ENCODE measurements around the gene LRRC8D. TPM values are rescaled to one million over a fixed set of nuclear protein-coding genes. Genes with fewer than 3 reads are reported as not detected.

LRRC8D gene
- total RNA-seq, 1 experiment from 2014 or later: 43.3 TPM

DNA sequence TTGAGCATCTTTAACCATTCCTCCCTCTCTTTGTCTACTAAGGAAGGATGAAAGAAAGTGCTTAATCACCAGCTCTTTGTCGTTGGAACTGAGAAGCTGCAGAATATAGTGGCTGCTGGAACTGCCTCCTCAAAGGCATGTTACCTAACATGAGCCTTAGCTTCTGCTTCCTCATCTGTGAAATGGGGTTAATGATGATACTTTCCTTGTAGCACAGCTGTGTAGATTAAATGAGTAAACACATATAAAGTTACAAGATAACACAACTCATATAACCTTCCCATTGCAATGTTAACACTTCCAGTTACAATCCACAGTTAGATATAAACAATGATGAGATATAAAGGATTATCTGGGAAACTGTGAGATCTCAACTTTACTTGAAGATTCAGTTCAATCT is 125.7 kb downstream of the LRRC8D start:
- H3K4me1 ChIP-seq (ENCODE audit: control insufficient read depth, insufficient read depth, low read length): no peaks in the 10 kb centered on the region
- no peaks in the 10 kb centered on the region for H3K27me3 ChIP-seq (ENCODE audit: control insufficient read depth, insufficient read depth, low read length)
- no peaks in the 10 kb centered on the region for H3K36me3 ChIP-seq (ENCODE audit: control insufficient read depth, insufficient read depth, low read length)
- no peak overlapping the region for H3K27ac ChIP-seq (ENCODE audit: low read length)
- intact Hi-C loops (cut with micrococcal nuclease; ENCODE audit: unreplicated experiment): no loop called here
- no TSS peak for BruUV-seq (replicated peaks)
- in situ Hi-C loops (cut with HindIII; ENCODE audit: low pct_unique_long_range_greater_than_20kb, low sequenced_read_pairs): no loop called here
- ATAC-seq: no peak
- TF ChIP-seq SIN3A (IDR thresholded peaks at IDR 0.05; ENCODE audit: borderline replicate concordance, insufficient read depth, low read depth, low read length) (no peak), POLR2AphosphoS5 (IDR thresholded peaks at IDR 0.05; ENCODE audit: low read depth, low read length) (no peak), CTCF (IDR thresholded peaks at IDR 0.05) (no peak), TCF7L2 (IDR thresholded peaks at IDR 0.05; ENCODE audit: low read depth, low read length) (no peak)
- TF ChIP-seq, protein P1, sequence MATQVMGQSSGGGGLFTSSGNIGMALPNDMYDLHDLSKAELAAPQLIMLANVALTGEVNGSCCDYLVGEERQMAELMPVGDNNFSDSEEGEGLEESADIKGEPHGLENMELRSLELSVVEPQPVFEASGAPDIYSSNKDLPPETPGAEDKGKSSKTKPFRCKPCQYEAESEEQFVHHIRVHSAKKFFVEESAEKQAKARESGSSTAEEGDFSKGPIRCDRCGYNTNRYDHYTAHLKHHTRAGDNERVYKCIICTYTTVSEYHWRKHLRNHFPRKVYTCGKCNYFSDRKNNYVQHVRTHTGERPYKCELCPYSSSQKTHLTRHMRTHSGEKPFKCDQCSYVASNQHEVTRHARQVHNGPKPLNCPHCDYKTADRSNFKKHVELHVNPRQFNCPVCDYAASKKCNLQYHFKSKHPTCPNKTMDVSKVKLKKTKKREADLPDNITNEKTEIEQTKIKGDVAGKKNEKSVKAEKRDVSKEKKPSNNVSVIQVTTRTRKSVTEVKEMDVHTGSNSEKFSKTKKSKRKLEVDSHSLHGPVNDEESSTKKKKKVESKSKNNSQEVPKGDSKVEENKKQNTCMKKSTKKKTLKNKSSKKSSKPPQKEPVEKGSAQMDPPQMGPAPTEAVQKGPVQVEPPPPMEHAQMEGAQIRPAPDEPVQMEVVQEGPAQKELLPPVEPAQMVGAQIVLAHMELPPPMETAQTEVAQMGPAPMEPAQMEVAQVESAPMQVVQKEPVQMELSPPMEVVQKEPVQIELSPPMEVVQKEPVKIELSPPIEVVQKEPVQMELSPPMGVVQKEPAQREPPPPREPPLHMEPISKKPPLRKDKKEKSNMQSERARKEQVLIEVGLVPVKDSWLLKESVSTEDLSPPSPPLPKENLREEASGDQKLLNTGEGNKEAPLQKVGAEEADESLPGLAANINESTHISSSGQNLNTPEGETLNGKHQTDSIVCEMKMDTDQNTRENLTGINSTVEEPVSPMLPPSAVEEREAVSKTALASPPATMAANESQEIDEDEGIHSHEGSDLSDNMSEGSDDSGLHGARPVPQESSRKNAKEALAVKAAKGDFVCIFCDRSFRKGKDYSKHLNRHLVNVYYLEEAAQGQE (IDR thresholded peaks at IDR 0.05; ENCODE audit: insufficient read depth in 1 of 2, low read depth in 2 of 2, low read length in 1 of 2): no peak
- H3K9me3 ChIP-seq (ENCODE audit: control insufficient read depth, insufficient read depth, low read depth, low read length): no peaks in the 10 kb centered on the region
- DNase-seq (ENCODE audit: low read depth, low spot score): no peak
- no peak overlapping the region for H3K4me3 ChIP-seq (ENCODE audit: low read depth in 2 of 2, low read length in 2 of 2)
- POLR2A ChIA-PET: interaction anchor here (0.6 kb wide), 1 partner anchor 26 kb away, joined by 16 read pairs; no protein-coding TSS in a partner anchor
- CTCF ChIA-PET: no interaction called here

DNA sequence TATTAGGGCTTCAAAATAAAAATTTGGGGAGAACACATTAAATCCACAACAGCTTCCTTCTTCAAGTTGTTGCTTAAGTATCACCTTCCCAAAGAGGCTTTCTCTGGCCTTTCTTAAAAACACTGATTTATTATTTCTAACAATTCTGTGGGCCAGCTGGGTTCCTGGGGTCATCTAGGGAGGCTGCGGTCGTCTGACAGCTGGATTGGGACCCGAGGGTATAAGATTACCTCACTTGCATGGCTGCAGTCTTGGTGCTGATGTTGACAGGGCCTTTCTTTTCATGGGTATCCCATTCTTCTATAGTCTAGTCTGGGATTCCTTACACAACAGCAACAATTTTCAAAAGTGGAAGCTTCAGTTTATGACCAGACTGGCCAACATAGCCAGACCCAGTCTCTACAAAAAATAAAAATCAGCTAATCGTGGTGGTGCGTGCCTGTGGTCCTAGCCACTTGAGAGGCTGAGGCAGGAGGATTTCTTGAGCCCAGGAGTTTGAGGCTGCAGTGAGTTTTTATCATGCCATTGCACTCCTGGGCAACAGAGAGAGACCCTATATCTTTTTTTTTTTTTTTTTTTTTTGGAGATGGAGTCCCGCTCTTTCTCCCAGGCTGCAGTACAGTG is 128.0 kb downstream of the LRRC8D start:
- ChIA-PET CTCF (no interaction called here), POLR2A (no interaction called here)
- TF ChIP-seq, protein P1 (IDR thresholded peaks at IDR 0.05; ENCODE audit: insufficient read depth in 1 of 2, low read depth in 2 of 2, low read length in 1 of 2): no peak
- no peak for TF ChIP-seq POLR2AphosphoS5 (IDR thresholded peaks at IDR 0.05; ENCODE audit: low read depth, low read length)
- in situ Hi-C loops (cut with HindIII; ENCODE audit: low pct_unique_long_range_greater_than_20kb, low sequenced_read_pairs) (no loop called here), intact Hi-C loops (cut with micrococcal nuclease; ENCODE audit: unreplicated experiment) (no loop called here)
- no peaks in the 10 kb centered on the region for H3K4me1 ChIP-seq (ENCODE audit: control insufficient read depth, insufficient read depth, low read length)
- no peaks in the 10 kb centered on the region for H3K27me3 ChIP-seq (ENCODE audit: control insufficient read depth, insufficient read depth, low read length)
- ATAC-seq: no peak
- no TSS peak for BruUV-seq (replicated peaks)
- H3K9me3 ChIP-seq (ENCODE audit: control insufficient read depth, insufficient read depth, low read depth, low read length): no peaks in the 10 kb centered on the region
- no peak overlapping the region for H3K27ac ChIP-seq (ENCODE audit: low read length)
- H3K4me3 ChIP-seq (ENCODE audit: low read depth in 2 of 2, low read length in 2 of 2): no peak overlapping the region
- no peak for DNase-seq (ENCODE audit: low read depth, low spot score)
- H3K36me3 ChIP-seq (ENCODE audit: control insufficient read depth, insufficient read depth, low read length): no peaks in the 10 kb centered on the region

All from Panc1 (cell line).